Right hindlimb (tissue), 1 donor: ENCODE data around the gene MACROD1.

Source experiments
- DNase-seq: peaks from one replicate; pipeline ENCODE4 v3.0.0-alpha.2; 2018

MACROD1 gene

DNA sequence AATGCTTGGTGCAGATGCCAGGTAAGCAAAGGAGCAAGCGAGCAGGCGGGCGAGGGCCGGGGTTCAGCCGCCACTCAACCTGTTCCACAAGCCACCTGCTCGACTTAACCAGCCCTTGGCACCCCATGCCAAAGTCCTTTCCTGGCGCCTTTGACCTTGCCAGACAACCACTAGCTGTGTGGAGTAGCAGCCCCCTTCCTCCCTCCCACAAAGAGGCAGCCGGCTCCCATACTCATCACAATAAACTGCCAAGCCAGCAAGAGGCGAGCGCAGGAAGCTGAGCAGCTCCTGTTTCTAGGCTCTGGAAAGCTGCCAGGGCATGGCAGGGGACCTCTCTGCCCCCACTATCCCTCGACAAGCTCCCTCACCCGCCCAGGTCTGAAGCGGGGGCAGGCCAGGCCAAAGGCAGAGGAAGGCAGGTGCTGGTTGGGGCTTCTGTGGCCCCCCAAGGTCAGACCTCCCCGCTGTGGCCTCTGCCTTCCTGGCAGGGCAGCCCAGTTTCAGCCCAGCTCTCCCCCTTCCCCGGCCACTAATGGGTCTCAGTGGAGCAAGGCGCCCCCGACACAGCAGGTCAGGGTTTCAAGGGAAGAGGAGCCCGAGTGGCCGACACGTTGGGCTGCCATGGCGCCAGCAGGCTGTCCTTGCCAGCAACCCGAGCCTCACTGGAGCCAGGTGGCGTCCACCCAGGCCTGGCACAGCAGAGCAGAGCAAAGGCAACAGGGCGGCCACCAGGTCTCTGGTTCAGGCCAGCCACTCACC is 15.3 kb downstream of the MACROD1 start:
- DNase-seq: no peak

DNA sequence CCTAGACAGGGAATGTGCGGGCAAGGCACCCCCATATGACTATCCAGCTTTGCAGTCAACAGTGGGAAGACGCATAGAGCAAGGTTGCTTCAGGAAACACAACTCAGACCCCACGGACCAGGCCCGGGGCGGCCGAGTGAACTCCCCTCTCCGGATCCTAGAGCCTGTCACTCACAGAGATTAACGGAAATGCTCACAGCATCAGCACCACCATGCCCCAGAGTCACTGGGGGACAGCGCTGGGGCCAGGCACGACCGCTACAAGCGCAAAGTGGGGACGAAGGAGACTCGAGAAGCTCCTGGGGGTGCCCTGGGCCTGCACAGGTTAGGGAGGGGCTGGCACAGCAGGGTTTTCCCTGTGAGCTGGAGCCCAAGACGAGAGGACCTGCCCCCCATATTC is 15.9 kb downstream of the MACROD1 start:
- DNase-seq: no peak

DNA sequence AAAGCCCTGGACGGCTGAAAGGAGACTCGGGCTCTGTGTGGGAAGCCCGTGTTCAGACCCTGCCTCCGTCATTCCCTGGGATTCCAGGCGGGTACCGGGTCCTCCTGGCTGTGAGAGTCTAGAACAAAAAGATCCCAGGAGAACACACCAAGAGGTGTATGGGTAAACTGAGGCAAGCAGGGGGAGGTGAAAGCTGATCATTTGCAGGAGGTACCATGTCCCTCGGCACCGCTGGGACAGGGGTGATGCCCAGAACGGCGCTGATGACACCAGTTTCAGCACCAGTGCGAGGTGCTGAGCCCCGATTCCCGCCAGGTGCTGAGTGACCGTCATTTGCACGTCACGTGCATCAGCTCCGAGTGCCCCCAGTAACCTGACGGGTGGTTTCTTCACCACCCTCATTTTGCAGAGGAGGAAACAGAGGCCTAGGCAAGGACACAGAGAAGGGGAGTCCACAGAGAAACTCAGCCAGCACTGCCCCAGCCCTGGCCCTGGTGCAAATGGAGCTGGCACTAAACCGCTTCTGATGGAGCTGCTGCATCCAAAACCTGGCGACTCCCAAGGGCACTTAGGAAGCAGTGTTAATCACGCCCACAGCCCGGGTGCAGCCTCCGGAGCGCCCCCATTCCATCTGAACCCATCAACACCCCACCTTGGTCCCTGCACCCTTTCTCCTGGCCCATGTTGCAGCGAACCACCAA is 16.8 kb downstream of the MACROD1 start:
- DNase-seq: no peak

DNA sequence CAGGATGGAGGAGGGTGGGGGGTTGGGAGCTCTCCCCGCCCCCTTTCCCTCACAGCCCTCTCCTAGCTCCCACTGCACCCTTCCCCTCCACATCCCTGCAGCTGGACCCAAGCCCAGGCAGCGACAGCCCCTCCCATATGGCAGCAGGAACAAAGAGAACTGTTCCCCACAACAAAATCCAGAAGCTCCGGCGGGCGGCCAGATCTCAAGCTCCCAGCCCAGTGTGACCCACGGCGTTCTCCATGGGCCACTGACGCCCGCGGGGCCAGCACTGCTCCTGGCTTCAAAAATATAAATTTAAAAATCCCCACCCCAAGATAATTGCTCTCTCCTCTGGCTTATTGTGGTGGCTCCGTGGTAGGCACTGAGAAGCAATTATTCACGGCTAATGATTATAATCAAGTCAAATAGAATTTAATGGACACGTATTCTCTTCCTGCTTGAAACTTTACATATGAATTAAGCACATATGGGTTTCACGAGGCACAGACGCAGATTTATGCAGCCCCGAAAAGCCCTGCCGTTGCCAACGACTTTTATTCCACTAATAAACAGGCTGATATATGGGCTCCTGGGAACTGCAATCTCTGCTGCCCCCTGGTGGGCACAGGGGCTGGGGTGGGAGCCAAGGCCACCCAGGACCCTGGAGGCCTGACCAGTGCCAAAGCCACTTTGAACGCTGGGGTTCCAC is 17.5 kb downstream of the MACROD1 start:
- peak; percentile 88 for DNase-seq

DNA sequence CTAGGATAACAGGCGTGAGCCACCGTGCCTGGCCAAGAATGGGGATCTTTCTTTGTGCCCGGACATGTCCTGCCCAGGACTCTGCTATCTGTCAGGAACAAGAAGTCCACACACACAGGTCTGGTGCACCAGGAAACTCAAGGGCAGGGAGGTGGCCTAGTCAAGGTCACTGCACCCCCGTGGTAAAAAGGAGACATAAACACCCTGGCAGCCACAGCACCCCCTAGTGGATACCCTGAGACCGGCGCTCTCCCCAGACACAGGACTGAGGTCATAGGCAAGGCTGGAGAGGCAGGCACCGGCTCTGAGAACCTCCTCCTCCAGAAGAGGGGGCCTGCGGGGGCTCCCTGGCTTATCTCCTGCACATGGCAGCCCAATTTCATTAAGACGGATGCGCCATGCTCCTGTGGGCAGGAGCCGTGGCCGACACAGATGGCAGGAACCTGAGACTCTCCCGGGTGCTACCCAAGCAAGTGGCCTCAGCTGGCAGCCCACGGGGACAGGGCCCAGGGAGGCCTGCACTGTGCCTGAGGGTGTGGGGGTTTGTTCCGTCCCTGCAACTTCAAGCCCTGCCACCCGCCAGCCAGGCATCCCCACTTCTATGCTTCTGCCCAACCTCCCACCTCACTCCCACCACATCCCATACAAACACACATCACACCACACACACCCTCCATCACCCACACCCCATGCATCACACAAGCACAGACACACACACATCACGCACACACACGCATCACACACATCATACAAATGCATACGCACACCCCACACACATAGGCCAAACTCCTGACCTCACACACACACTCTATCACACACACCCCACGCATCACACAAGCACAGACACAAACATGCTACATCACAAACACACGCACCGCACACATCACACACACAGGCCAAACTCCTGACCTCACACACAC is 19.6 kb downstream of the MACROD1 start:
- no peak for DNase-seq

DNA sequence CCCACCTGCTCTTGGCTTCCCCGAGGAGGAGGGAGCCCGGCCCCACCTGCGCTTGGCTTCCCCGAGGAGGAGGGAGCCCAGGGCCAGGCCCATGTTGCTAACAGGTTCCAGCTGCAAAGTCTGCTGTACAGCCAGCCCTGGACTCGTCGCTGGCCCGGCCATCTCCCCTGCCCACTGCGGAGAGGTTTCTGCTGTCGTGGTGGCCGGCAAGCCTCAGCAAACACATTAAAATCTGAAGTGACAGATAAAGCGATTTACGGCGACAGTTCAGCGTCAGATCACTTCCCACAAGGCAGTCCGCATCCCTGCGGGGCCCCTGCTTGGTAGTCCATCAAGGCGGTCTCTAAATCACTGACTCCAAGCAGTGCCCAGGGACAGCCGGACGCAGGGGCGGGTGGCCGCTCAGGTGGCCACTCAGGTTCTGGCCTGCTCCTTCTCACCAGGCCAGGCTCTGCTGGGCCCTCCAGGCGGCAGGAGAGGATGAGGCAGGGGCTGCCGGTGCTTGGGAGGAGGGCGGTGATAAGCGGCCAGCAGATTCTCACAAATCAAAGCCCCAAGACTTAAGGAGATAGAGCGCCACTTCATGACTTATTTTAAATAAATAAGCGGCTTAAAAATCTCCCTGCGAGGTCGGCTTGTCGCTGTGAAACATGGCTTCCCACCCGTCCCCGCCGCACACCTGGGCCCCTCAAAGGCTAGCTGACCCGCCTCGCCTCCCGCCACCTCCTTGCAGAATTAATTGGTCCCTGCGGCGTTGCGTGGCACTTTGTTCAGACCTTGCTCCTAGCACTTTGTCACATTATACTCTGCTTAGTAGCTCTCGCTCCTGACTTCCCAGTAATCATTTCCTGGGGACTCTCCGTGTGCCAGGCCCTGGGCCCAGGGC is 21.1 kb downstream of the MACROD1 start:
- no peak for DNase-seq

DNA sequence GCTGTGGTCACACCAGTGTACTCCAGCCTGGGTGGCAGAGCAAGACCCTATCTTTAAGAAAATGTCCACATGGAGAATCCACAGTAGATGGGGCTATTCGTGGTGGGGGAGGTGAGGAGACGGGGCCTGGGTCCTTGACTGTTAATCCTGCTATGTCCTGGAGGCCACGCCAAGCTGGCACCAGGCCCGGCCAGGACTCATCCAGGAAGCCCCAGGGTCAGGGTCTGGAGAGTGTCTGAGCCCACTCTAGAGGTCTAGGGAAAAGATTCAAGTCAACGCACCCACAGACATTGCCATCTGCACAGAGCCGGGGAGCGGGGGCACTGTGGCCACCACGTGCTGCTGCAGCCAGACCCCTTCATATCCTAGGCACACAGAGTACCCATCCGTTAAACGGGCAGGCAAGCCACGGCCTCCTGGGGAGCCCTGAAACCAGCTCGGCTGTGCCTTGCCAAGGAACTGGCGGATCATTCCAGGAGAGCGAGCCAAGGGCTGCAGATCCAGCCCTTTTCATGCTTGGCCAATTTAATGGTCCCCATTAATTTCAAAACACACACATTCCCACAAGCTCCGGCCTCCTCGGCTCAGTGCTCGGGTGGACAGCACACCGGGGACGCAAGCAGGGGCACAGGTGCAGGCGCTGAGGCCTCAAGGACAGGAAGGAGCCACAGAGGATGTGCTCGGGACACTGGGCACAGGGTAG is 24.7 kb downstream of the MACROD1 start:
- no peak for DNase-seq

DNA sequence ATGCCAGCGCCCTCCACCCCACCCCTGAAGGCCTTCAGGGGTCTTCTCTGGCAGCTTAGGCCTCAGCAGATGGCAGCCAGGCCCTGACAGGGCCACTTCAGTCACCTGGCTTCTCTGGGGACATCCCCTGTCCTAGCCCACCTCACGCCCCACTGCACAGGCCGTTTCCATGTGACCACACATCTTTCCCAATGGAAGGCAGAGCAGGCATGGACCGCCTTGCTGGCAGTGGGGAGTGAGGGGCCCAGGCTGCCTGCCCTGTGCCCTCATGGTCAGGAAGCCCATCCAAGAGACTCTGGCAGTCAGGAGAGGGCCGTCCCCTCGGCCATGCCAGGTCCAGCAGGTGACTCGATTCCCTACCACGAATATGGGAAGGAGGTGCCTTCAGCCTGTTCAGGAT is 25.8 kb downstream of the MACROD1 start:
- DNase-seq: no peak

DNA sequence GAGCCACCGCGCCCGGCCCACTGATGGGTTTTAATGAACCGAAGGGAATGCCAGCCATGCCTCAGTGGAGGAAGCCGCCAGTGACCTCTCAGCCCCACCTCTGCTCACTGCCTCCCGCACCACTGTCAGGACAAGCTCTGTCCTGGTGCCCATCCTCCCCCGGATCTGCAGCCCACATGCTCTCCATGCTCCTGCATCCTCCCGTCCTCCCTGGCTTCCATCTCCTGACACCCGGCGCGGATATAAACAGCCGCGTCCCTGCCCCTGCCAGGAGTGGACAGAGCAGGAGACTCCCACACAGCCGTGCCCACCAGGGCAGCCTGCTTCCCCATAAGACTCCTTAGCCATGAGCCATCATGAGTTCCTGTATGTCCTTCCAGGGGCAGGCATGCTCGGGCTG is 26.9 kb downstream of the MACROD1 start:
- no peak for DNase-seq

DNA sequence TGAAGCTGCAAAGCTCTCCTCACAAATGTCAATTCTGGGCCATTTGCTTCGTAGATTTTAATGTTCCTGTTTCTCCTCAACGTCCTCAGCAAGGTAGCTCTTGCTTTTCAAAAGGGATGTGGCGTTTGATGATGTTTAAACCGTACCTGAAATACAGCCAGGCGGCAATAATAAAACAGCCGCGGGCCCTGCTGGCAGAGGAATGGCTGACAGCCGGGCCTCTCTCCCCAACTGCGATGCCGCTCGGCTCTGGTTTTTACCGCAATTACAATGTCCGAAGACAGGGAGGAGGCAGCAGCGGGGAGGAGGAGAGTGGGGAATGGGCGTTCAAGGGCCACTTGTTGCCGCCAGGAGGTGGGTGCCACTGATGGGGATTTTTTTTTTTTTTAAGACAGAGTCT is 27.5 kb downstream of the MACROD1 start:
- no peak for DNase-seq

DNA sequence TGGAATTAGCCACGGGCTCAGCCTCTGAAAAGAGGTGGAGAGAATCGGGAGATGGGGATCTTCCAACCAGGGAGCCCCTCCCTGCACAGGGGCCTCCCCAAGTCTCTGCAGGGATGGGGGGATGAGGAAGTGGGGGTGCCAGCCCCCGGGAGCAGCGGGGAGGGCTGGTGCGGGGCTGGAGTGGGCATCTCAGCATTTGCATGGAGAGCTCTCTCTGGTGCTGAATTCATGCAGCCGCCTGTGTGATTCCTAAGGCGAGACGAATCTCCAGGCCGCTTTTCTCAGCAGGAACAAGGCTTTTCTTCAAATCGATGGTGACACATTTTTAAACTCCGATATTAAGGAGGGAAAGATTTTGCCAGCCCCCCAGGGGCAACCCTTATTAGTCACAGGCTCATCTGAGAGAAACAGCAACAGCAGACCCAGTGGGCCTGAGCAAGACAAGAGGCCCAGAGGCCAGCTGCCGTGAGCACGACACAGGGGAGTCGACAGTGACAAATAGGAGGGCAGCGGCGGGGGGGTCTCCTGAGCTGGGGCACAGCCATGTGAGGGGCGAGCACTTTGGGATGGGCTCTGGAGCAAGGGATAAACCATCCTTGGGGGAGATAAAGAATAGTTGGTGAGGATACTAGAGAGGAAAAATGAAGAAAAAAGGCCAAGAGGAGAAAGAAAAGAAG is 29.0 kb downstream of the MACROD1 start:
- no peak for DNase-seq

DNA sequence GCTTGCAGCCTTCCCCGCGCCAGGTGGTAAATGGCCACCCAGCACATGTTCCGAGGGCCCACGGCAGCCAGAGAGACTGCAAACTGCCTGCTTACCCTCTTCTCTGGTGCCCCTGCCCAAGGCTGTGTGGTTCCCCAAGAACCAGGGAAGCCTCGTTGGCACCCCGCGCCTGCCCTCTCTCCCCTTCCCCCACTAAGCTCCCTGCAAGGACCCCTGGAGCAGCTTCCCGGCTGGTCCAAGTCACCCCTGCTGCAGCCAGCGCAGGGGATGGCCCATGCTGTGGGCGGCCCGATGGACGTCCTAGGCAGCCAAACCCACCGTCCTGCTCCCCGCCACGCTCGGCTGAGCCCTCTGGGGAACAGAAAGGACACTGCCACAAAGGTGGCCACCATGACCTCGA is 30.2 kb downstream of the MACROD1 start:
- DNase-seq: no peak

DNA sequence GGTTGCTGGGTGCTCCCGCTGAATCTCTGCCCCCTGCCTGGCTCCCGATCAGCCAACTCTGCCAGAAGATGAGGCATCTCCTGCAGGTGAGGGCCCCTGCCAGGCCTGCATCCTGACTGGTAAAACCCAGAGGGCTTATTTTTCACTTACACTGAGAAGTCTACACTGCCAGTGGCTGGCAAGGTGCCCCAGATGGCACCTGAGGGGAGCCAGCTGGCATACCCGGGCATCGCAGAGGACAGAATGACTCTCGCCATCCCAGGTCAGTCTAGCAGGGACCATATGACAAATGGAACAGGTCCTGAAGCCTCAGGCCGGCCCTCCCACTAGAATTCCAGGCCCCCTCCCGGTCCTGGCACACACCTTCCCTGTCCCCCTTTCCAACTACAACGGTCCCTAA is 30.9 kb downstream of the MACROD1 start:
- no peak for DNase-seq

DNA sequence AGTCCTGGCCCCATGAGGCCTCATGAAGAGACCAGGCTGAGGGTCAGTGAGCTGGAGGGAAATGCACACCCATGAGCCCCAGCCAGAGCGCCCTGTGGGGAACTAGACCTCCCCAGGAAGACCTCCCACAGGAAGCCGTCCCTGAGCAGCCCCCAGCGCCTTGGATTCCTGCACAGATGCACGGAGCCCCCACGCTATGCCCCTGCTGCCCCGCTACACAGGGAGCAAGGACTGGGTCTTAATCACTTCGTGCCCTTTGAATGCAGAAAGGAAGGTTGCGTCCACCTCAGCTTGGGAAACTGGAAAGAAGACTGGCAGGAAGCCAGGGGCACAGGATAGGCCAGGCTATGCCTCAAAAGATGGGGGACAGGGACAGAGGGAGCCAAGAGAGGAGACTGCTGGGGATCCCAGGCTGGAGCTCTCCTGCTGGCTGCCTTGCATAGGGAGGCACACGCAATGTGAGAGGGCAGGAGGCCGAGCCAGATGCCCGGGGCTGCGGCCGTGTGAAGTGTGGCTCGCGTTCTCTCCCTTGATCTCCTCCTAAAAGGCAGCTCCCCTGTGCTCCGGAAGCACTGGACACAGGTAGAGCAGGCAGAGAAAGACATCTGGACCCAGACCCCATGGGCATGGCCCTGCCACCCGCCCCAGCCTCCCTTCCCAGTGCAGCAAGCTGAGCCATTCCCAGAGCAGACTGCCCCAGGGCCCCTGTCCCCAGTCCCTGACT is 32.8 kb downstream of the MACROD1 start:
- no peak for DNase-seq

DNA sequence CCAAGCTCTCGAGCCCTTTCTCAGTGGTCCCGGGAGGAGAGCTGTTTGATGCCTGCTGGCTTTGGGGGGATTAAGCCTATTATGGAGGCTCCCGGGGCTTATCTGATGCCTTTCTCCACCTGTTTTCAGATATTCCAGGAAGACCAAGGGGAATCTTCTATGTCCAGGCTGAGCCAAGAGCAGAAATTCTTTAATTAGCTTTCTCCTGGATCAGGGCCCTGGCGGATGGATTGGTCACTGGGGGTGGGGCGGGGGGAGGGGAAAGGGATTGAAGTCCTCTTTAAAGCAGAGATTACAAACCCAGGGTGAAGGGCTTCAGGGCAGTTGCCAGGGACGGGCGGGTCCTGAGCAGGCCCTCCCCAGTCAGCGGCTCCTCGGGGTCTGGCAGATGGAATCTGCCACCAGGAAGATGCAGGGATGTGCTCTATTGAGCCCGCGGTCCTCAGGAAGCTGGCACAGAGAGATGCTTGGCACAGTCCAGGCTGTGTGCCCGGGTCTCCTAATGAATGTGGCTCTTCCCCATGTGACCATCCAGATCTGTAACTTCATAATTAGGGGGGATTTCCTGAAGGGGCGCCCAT is 33.6 kb downstream of the MACROD1 start:
- DNase-seq: no peak

DNA sequence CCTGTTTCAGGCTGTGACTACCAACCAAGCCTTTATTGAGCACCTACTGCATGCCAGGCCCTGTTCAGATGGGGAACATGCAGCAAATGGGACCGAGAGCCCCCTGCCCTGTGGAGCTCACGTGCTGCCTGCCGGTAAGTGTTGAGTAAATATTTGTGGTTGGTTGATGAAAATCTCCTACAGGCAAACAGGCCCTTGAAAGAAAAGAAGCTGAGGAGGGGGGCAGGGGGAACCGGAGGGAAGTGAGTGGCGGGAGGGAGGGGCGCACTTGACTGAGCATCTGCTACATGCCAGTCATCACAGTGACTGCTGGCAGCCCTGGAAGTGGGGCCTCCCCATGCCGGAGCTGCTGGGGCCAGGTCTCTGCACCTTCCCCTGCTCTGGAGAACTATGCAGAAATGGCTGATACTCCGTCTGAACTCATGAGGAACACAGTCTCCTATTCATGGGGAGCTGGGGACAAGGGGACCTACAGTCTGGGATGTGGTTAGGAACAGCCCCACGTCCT is 34.2 kb downstream of the MACROD1 start:
- no peak for DNase-seq

DNA sequence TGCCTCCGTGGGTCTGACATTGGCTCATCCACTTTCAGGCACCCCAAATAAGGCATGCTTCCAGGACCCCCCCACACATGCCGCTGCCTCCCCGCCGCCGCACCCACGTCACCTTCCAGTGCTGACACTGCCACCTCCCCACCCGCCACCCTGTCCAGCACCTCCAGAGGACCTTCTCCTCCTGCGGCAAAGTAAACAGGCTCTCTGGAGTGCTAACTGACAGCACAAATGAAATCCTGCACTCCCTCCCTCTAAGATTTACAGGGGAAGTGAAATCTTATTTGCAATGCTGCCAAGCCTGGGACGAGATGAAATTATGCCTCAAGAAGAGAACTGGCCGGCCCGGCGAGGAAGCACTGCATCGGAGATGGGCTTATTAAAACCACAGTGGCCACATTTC is 35.3 kb downstream of the MACROD1 start:
- DNase-seq: no peak

DNA sequence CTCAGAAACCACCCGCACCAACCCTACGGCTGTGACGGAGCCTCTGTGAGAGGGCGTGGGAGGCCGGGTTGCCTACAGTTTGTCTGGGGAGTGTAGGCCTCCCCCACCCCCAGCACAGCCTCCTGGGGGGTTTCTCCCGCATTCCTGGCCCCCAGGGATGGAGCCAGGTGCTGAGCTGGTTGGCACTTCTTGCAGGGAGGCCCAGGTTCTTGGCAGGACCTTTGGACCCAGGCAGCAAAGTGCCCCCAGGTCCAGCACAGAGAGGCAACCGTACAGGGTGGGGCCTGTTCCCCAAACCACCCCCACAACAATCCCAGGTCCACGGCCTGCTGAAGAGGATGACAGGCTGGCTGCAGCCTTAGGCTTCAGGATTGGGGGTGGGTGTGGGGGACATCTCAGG is 36.5 kb downstream of the MACROD1 start:
- no peak for DNase-seq

DNA sequence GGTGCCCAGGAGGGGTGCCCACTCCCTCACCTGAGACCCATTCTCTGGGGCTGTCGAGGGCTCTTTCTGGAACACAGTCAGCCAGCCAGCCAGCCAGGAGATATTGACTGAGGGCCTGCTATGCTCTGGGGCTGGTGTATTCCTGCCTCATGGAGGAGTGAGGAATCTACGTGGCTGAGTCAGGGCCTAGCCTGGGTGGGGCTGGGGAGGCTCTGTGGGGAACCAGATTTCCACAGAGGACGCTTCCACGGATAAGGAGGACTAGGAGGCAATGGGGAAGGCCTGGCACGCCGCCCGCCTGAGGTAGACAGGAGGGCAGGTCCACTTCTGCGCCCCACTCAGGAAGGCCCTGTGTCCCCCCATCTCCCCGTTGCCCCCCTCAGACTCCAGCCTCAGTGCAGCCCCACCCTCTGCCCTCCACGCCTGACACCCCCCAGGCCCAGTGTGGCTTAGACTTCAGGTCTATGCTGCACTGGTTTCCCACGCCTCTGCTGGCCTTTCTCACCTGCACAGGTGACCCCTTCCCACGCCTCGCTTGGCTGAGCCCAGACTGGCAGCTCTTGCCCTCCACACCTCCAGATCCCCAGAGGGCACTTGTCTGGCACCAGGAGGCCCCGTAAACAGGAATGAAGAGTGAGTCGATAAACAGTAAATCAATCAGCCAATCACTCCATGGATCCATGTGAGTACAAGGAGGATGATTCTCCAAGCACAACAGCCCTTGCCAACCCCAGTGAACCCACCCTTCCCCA is 37.5 kb downstream of the MACROD1 start:
- no peak for DNase-seq
